Spleen (tissue), 11 donors: ENCODE results near the gene C3orf22. TPM values are rescaled to one million over a fixed set of nuclear protein-coding genes. Genes with fewer than 3 reads are reported as not detected.

Experiments
- DNase-seq: peaks from one replicate; pipeline ENCODE4 v3.0.0-alpha.2; 2020
- H3K27ac ChIP-seq, 8 donors: fragments of 200-600 bp; sonication (generic) in 7 of 8; 1 replicate in 4 of 8; 2 replicates in 4 of 8; pipeline versions ENCODE4 v1.5.0 to v1.8.0; 2016 to 2021; ENCODE audit warnings: inconsistent platforms in 4 of 8, mild to moderate bottlenecking in 4 of 8, moderate library complexity in 1 of 8
- H3K27me3 ChIP-seq, 7 donors: fragments of 200-600 bp; sonication (generic) in 6 of 7; replicated peaks in 1 of 7; 1 replicate in 4 of 7; 2 replicates in 3 of 7; pipeline versions ENCODE4 v1.5.0 to v1.8.0; 2016 to 2021; ENCODE audit warnings: inconsistent platforms in 3 of 7, mild to moderate bottlenecking in 1 of 7
- H3K36me3 ChIP-seq, 6 donors: fragments of 200-600 bp; sonication (generic) in 5 of 6; 1 replicate in 4 of 6; 2 replicates in 2 of 6; pipeline versions ENCODE4 v1.5.0 to v1.8.0; 2016 to 2021; ENCODE audit warnings: inconsistent platforms in 2 of 6
- H3K4me1 ChIP-seq, 6 donors: fragments of 200-600 bp; sonication (generic) in 5 of 6; 1 replicate in 3 of 6; 2 replicates in 3 of 6; pipeline versions ENCODE4 v1.5.0 to v1.8.0; 2016 to 2021; ENCODE audit warnings: inconsistent platforms in 3 of 6
- H3K4me3 ChIP-seq, 8 donors: fragments of 200-600 bp; sonication (generic) in 7 of 8; 1 replicate in 4 of 8; 2 replicates in 4 of 8; pipeline versions ENCODE4 v1.5.0 to v1.8.0; 2016 to 2021; ENCODE audit warnings: inconsistent platforms in 4 of 8, mild to moderate bottlenecking in 4 of 8, moderate library complexity in 2 of 8
- H3K9me3 ChIP-seq, 8 donors: fragments of 200-600 bp; sonication (generic) in 7 of 8; 1 replicate in 4 of 8; 2 replicates in 4 of 8; pipeline versions ENCODE4 v1.5.0 to v1.8.0; 2016 to 2021; ENCODE audit warnings: inconsistent platforms in 4 of 8
- CTCF ChIP-seq, 11 experiments: fragments of 200-600 bp in 7 of 11; fragments of 450-650 bp in 4 of 11; sonication (generic) in 4 of 11; IDR thresholded peaks in 8 of 11; conservative IDR thresholded peaks in 3 of 11; 1 replicate in 7 of 11; 2 replicates in 4 of 11; pipeline versions ENCODE4 v1.4.0 to v1.8.0; 2016 to 2021; ENCODE audit warnings: antibody characterized with exemption in 11 of 11, inconsistent platforms in 4 of 11, mild to moderate bottlenecking in 1 of 11
- POLR2A ChIP-seq, 3 donors: fragments of 450-650 bp; IDR thresholded peaks; one replicate each; pipeline ENCODE4 v1.5.1; 2017; ENCODE audit warnings: antibody characterized with exemption in 3 of 3, mild to moderate bottlenecking in 1 of 3
- POLR2AphosphoS5 ChIP-seq, 3 donors: sonication (generic); formaldehyde crosslinking; IDR thresholded peaks; one replicate each; pipeline ENCODE4 v1.5.1; 2017; ENCODE audit warnings: antibody characterized with exemption in 3 of 3
- WGBS, 5 donors: extraction: QIAGEN DNeasy Blood & Tissue Kit in 3 of 5; methylation state at CpG; one replicate each; pipeline versions ENCODE4 v1.1.5 to v1.1.7; 2013 to 2018; 5-methylcytosine and 5-hydroxymethylcytosine counted together
- intact Hi-C: fragments of 100-400 bp; cut with DNase I; formaldehyde crosslinking; loops from one replicate; pipeline ENCODE4 v1.15.0; 2023; ENCODE audit warnings: low total_unique reads
- polyA plus RNA-seq, 3 donors: library from polyadenylated mRNA; stranded (reverse); fragments of 200-250 nt; gene quantifications; one replicate each; pipeline ENCODE4 v1.2.1, GENCODE V29; 2013
- total RNA-seq, 7 donors: library from RNA; depleted of rRNA in 3 of 7; stranded (reverse); fragments of >200 nt in 3 of 7; fragmentation: NEBNext Ultra II Directional in 4 of 7; extraction: Animal tissue kit (Norgen Biotek cat#: 25700) in 4 of 7; gene quantifications; one replicate each; pipeline versions ENCODE4 v1.1.0 to v1.2.1, GENCODE V29; 2016 to 2021
- donor health status: healthy with polysubstance abuse.
- donor health status: DM: no; HTN: no; CAD: no; lungs with moderate emphysema.
- donor health status: DM: no; HTN: no; CAD: no.
- donor health status: Bipolar disorder and iron deficiency.
- donor health status: healthy.
- donor health status: DM: no; HTN: no; CAD: no.
- donor health status: DM: yes; HTN: yes; CAD: no.

C3orf22 gene
- total and polyA plus RNA-seq, 10 donors = not detected

DNA sequence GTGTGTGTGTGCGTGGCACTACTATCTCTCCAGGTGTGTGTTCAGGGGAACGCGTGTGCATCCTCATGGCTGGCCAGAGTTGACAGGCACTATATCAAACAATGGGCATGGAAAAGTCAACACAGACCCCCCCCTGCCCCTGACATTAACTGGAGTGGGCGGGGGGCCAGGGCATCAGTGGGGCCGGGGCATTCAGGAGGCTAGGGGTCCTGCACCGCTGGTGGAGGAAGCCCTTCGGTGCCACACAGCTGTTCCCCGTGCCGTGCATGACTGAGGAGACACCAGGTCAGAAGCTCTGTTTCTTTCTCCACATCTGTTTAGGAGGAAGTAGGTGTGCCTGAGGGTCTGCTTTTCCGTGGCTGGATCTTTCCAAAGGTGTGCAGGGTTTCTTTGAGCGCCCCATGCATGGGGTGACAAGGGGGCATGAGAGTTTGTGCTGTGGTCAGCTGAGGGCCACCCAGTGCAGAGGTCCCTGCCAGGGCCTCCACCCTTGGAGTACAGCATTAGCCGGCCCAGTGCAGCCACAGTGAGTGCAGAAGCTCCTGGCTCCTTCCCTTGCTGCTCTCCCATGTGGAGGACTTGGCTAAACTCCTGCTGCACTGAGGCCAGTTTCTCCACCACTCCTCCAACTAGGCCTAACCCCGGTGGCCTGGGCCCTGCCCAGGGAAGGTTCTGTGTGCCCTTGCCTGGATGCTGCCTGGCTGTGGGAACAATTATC lies 7.5 kb downstream of the C3orf22 start:
- WGBS, 5 donors = 54 to 67% (median 58%) methylated on average over 13 of the region's 13 CpGs
- H3K27me3 ChIP-seq = peaks cover 0 to 14% (median 0%) of the 10 kb centered on the region in 7 donors
- DNase-seq = peak; percentile 62
- H3K4me1 ChIP-seq = peaks cover 0 to 12% (median 0%) of the 10 kb centered on the region in 6 donors
- TF ChIP-seq CTCF (IDR thresholded peaks at IDR 0.05 in 8 of 11, conservative IDR thresholded peaks at IDR 0.05 in 3 of 11) (no peak), POLR2AphosphoS5 (IDR thresholded peaks at IDR 0.05) (no peak), POLR2A (IDR thresholded peaks at IDR 0.05) (no peak)
- H3K36me3 ChIP-seq = no peaks in the 10 kb centered on the region
- H3K9me3 ChIP-seq = no peaks in the 10 kb centered on the region
- H3K27ac ChIP-seq = no peak overlapping the region
- H3K4me3 ChIP-seq = no peak overlapping the region
- intact Hi-C loops = no loop called here

DNA sequence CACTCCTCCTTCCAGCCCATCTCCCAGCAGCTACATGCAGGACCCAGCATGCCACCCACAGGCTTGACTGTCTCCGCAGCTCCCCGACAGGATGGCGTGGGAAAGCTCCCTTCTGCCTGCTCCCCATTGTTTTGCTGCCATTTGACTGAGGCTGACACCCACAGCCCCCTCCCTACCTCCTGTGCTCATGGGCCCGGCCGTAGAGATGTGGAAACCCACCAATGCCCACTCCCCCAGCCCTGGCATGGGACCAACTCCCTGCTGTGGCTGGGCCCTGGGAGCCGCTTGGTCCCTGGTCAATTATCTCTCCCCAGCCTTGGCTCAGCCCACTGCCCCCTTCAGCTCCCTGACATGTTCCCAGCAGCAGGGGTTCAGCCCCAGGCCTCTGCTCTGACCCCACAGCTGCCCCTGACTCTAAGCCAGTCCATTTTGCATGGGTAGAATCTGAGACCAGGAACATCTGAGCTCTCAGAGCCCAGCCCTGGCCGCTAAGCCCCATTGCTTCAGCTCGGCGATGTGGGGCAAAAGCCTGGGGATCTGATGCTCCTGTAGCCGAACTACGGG lies 8.2 kb downstream of the C3orf22 start:
- Histone ChIP-seq H3K4me1 (peaks cover 0 to 12% (median 0%) of the 10 kb centered on the region in 6 donors), H3K27me3 (peaks cover 0 to 14% (median 0%) of the 10 kb centered on the region in 7 donors), H3K9me3 (no peaks in the 10 kb centered on the region), H3K27ac (no peak overlapping the region), H3K4me3 (no peak overlapping the region), H3K36me3 (no peaks in the 10 kb centered on the region)
- peak; percentile 54 for DNase-seq
- TF ChIP-seq CTCF (IDR thresholded peaks at IDR 0.05 in 8 of 11, conservative IDR thresholded peaks at IDR 0.05 in 3 of 11) (no peak), POLR2A (IDR thresholded peaks at IDR 0.05) (no peak), POLR2AphosphoS5 (IDR thresholded peaks at IDR 0.05) (no peak)
- WGBS, 5 donors = 88 to 95% (median 93%) methylated on average over 11 of the region's 11 CpGs
- intact Hi-C loops = no loop called here

GRCh38 chr3:126549861-126550487 lies 8.8 kb downstream of the C3orf22 start:
- Histone ChIP-seq H3K4me1 (peaks cover 0 to 9% (median 0%) of the 10 kb centered on the region in 6 donors), H3K27ac (no peak overlapping the region), H3K36me3 (no peaks in the 10 kb centered on the region), H3K27me3 (peaks cover 0 to 14% (median 0%) of the 10 kb centered on the region in 7 donors), H3K9me3 (no peaks in the 10 kb centered on the region), H3K4me3 (no peak overlapping the region)
- TF ChIP-seq CTCF (IDR thresholded peaks at IDR 0.05 in 8 of 11, conservative IDR thresholded peaks at IDR 0.05 in 3 of 11) (no peak), POLR2A (IDR thresholded peaks at IDR 0.05) (no peak), POLR2AphosphoS5 (IDR thresholded peaks at IDR 0.05) (no peak)
- intact Hi-C loops = no loop called here
- DNase-seq = peak; percentile 62
- 69 to 82% (median 71%) methylated on average over 8 to 12 of the region's 12 CpGs for WGBS, 5 donors
